HG03159 (cell line): Measurements from ENCODE around the gene HOMER1.
A peak's percentile ranks its signal among the peaks of the same experiment; 100 is the strongest.
"Not testable (repeated sequence)": the region's sequence is repeated elsewhere in the genome, so short reads cannot be mapped to it uniquely, and the experiment has no call there.

Experiments
- ATAC-seq: cut with Tn5 transposase; IDR thresholded peaks from one replicate; pipeline ENCODE4 v1.9.1; 2021; ENCODE audit warnings: mild to moderate bottlenecking, moderate library complexity; ENCODE audit not compliant: unreplicated experiment

Gene HOMER1

DNA sequence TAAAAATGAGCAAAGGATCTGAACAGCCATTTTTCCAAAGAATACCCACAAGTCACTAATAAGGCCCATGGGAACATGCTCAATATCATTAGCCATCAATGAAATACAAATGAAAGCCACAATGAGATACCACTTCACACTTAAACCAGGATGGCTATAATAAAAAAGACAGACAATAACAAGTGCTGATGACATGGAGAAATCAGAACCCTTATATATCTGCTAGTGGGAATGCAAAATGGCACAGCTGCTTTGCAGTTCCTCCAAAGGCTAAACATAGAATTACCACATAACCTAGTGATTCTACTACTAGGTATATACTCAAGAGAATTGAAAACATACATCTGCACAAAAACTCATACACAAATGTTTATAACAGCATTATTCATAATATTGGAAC, 83.7 kb downstream of the HOMER1 start:
- no peak for ATAC-seq

DNA sequence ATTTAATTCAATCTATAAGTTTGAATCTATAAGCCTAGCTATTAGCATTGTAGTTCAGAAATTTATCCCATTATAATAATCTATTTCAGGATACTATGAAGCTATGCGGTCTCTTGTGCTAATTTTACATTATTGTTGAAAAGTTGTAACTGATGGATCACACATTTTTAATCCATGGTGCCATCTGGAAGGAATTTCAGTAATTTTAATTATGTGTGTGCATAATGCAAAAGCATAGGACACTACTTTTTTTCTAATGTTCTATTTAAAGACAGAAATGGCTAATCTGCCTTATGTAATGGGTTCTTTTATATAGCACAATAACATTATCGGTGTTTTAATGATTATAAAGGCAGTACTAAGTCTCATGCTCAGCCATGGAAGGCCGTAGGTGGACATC, 90.6 kb downstream of the HOMER1 start:
- ATAC-seq = no peak

DNA sequence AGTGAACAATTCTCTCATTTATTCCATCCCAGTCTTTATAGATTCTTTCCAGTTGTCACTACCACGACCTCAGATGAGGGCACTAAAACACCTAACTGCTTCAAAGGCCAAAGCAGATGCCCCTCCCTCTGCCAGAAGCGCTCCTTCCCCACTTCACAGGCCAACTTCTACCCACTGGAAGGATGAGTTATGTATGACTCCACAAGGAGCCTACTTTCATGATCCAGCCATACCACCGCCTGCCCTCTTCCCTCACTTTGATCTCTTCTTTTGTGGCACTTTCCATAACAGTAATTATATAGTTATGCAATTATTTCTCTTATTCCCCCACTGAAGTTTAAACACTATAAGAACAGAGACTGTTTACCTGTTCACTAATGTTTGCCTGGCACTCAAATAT, 93.7 kb downstream of the HOMER1 start:
- no peak for ATAC-seq

DNA sequence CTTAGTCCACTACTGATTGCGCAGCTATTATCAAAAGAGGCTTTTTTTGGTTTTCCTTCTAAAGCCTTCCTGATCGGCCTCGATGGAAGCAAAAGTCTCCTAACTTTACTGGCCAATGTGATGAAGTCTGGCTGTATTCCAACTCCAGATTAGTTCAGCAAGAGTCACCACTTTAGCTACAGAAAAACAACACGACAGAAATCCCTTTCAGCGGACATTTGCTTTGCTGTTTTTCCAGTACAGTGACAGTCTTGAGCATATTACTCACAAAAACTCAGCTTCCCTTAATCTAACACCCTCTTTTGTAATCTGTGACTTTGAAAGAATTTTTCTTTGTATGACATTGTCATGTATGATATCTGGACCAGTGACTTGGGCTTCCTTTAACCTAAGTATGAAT, 95.7 kb downstream of the HOMER1 start:
- ATAC-seq = no peak

DNA sequence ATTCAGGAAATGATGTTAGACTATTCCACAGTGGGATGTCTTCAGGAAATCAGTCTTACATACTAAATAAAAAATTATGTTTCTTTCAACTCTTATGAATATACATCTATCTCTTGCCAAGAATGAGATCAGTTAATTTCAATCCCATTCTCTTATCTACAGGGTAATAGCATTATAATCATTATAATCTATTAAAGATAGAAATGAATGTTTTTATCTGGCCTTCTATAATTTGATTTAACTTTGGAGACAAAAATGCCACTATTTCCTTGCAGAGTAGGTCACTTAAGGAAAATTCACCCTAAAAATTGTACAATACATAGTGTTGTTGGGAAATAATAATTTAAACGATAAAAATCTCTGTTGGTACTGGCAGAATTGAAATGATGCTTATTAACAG, 96.4 kb downstream of the HOMER1 start:
- ATAC-seq = no peak

DNA sequence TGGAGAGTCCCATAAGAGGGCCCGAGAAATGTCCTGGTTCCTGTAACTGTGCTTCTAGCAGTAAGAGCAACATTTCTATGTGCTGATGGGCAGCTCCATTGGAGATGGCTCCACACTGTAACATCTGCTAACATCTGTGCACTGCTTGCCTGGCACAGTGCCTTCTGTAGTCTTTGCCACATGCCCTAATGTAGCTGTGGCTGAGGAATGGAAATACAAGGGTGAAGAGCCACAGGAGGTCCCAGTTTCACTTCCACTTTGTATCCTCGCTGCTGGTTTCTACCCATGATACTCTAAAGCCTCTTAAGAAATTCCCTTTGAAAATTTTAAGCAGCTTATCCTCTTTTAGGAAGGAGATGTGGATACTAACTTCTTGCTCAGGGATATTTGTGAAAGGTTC, 97.4 kb downstream of the HOMER1 start:
- peak; percentile 91 for ATAC-seq

DNA sequence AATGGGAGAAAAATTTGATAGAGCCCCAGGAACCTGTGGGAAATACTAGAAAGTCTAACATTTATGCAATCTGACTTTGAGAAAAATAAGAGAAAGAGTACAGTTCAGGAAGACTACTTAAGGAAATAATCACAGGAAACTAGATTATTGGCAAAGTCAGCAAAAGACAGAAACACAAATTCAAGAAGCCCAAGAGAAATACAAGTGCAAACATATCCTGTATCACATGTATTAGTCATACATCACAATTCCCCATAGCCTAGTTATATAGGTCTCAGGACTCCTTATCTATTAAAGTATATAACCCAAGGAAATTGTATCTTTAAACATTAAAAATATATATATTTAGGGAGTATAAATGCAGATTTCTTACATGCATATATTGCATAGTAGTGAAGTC, 100.8 kb downstream of the HOMER1 start:
- no peak for ATAC-seq

DNA sequence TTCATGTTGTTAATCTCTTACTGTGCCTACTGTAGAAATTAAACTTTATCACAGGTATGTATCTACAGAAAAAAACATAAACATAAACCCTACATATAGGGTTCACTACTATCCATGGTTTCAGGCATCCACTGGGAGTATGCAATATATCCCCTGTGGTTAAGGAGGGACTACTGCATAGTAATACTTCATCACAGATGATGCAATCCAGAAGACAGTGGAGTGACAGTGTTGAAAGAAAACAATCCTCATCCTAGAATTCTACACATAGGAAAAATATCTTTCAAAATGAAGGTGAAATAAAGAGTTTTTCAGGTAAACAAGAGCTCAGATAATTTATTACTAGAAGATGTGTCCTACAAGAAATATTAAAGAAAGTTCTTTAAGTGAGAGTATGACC, 105.9 kb downstream of the HOMER1 start:
- ATAC-seq = no peak

DNA sequence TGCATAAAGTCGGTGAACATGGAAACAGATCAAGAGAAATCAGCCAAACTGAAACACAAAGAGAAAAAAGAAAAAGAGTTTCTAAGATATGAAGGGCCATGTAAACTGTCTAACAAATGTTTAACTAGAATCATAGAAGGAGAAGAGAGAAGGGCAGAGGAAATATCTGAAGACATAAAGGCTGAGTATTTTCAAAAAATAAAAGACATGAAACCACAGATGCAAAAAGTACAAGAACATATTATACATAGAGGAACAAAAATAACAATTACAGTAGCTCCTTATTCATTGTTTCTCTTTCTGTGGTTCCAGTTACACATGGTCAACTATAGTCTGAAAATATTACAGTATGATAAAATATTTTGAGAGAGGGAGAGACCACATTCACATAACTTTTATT, 106.3 kb downstream of the HOMER1 start:
- no peak for ATAC-seq

DNA sequence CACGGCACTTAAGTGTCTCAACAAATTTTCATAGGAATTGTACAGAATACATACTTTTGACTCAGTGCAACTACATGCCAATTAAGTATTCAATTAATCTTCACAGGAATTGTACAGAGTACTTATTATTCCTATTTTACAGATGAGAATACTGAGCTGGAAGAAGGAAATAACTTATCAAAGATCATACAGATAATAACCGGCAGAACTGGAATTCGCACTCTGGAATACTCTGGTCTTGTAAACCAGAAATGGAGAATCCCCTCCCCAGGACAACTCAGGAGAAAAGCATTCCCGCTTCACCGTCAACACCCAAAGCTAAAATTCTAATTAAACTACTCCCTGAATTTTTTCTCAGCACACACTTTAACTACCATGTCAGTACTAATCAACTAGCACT, 112.7 kb downstream of the HOMER1 start:
- ATAC-seq = no peak

DNA sequence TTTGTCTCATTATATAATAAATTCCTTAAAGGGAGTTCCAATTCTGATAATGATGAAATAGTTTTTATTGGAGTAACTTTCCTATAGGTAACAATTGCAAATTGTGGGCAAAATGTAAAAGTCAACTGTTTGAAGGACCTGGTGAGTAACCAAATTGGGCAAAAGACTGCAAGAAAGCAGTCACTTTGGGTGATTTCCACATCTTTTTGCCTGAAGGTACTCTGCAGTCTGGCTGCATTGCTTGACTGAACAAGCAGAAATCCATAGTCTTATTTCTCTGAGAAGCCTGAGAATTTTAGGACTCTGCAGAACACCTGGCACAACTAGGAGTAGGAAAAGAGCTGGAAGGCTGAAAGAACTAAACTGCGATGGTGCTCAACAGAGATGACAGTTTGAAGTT, 114.9 kb downstream of the HOMER1 start:
- ATAC-seq = no peak

DNA sequence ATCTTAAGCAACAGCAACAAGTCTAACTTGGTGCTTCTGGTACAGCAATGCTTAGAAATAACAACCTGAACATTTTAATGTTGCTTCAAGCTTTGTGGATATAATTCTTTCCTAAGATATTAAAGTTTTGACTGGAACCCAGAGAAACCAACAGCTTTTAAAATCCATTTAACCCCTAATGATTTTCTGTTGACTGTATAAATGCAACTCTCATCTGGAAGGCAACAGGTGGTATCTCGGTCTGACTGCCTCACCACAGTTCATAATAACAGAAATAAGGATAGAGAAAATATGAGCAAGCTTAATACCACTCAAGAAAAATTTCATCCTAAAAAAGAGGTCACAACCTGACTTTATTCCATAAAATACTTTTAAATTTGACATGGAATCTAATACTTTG, 116.9 kb downstream of the HOMER1 start:
- ATAC-seq = no peak

DNA sequence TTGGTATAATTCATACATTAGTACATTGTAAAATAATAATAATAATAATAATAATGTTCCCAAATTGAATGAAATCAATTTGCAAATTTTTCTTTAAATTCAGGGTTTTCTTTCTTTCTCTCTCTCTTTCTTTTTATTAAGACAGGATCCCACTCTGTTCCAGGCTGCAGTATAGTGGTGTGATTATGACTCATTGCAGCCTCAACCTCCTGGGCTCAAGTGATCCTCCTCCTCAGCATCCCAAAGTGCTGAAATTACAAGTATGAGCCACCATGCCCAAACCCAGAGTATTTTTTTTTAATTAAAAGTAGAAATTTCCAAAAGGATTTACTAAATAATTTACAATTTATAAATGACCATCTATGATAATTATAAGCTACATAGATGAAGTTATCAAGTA, 117.7 kb downstream of the HOMER1 start:
- ATAC-seq = no peak

DNA sequence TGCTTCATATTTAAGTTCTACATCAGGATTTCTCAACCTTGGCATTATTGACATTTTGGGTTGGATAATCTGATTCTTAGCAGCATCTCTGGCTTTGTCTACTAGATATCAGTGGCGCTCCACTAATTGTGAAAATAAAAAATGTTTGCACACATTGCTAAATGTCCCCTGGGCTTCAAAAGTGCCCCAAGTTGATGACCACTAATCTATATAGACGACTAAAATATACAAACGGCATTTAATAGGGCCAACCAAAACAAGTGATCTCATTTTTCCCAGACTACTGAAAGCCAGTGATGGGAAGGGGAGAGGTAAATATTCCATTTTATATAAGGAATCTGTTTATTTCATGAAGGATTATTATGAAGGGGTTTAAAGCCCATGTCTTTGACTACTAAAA, 118.6 kb downstream of the HOMER1 start:
- no peak for ATAC-seq

DNA sequence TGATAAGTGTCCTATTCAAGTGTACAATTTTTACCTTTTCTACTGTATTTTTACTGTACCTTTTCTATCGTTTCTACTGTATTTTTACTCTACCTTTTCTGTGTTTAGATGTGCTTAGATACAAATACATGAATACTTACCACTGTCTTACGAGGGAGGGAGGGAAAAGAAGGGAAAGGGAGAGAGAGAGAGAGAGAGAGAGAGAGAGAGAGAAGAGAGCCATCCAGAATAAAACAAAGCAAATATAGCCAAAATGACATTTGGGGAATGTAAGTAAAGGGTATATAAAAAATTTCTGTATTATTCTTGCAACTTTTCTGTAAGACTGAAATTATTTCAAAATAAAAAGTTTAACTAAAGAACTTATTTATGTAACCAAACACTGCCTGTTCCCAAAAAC, 121.2 kb downstream of the HOMER1 start:
- no peak for ATAC-seq

DNA sequence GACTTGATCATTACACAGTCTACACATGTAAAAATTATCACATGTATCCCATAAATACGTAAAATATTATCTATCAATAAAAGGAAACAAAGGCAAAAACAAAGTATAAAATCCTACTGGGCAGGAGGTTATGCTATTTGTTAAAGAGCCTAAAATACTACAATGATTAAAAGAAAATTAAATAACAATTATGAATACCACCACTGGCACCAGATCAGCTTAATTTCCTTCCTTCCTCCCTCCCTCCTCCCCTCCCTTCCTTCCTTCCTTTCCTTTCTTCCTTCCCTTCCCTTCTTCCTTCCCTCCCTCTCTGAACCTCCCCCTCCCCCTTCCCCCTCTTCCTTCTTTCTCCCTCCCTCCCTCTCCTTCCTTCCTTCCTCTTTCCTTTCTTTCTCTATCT, 127.3 kb downstream of the HOMER1 start:
- ATAC-seq = no peak

DNA sequence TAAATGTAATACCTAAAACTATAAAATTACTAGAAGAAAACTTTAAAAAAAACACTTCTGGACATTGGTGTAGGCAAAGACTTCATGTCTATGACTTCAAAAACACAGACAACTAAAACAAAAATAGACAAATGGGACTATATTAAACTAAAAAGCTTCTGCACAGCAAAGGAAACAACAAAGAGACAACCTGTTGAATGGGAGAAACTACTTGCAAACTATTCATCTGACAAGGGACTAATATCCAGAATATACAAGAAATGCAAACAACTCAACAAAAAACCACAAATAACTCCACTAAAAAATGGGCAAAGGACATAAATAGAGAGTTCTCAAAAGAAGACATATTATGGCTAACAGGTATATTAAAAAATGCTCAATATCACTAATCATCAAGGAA, 128.8 kb downstream of the HOMER1 start:
- ATAC-seq = not testable (repeated sequence)

DNA sequence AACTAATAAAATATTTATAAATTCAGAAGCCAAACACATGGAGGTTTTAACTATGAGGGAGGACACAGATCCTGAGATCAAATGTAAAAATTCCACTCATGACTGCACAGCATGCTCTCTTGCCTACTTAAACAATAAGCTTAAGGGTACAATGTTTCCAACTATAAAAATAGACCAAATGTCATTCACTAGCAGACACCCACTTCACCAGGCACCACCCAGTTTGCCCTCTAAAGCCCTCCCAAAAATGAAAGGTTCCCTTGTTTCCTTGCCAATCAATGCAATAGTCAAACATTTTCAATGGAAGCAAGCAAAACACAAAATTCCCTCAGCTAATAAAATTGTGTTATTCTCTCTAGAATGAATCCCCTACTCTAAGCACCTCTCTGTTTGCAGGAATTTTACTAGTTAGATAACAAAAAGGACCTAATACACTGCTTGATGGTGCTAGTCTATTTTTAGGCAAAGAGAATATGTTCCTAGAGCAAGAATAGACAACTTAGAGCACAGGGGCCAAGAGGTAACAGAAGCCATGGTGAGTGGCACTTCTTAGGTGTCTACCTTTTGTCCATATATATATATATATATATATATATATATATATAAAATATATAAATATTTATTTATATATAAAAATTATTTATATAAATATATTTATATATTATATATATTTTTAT, 135.3 kb downstream of the HOMER1 start:
- no peak for ATAC-seq

DNA sequence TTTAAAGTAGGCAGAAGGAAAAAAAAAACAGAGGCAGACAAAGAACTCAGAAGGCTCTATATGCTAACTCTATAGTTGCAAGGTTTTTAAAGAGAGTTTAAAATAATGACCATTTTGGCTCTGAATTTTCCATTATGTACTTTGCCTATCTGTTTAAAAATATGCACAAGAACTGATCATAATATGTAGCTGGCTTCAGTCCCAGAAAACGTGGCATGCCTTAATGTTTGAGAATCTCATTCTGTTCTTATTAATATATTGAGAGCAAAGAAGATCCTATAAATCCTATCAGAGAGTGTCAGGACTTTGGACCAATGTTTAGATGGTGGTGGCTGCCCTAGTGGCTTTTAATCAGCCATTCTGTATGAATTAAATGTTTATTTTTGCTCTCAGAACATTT, 156.5 kb downstream of the HOMER1 start:
- no peak for ATAC-seq

DNA sequence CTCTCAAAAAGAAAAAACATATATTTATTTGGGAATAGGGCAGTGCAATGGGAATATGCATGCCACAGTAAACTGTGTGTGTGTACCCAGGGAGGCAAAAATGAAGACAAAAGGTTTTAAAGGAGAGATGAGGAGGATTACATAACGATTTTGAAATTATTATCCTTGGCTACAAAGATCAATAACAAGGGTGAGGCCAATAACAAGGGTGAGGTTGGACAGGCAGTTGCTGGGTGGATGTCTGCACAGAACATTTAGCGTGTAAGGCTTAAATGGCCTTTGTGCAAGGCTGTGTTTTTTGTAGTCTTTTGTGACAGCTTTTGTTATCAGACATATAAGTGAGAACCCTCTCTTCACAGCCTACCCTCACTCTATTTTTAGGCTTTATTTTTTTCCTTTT, 164.1 kb downstream of the HOMER1 start:
- no peak for ATAC-seq

DNA sequence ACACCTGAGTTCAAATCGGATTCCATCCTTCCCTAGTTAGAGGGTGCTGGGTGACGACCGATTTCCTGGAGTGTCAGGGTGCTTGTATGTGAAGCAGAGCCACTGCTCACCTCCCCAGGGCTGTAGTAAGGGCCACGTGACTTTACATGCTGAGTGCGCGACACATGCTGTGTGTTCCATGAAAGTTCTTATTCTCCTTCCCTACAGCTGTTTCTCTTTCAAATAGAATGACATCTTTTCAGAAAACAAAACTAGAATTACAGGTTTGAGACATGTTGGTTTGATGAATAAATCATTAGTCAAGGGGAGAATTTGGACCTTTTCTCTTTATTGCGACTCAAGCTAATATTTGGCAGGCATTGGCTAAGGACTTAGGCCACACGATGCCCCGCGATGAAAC, 164.9 kb downstream of the HOMER1 start:
- no peak for ATAC-seq

DNA sequence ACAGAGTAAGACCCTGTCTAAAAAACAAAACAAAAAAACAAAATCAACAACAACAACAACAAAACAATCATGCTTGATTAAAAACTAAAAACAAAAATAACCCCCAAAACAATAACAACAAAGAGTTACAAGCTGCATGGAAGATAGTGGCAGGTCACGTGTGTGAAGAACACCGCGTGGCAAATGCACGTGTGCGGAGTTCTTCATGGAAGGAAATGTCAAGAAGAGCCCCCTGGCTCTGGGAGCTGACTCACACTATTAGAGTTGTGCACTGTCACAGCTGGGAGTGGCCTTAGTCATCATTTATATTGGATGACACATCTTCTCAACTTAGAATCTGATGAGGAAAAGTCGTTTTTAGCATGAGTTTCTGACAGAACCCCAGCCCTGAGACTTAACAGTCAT, 167.5 kb downstream of the HOMER1 start:
- no peak for ATAC-seq

DNA sequence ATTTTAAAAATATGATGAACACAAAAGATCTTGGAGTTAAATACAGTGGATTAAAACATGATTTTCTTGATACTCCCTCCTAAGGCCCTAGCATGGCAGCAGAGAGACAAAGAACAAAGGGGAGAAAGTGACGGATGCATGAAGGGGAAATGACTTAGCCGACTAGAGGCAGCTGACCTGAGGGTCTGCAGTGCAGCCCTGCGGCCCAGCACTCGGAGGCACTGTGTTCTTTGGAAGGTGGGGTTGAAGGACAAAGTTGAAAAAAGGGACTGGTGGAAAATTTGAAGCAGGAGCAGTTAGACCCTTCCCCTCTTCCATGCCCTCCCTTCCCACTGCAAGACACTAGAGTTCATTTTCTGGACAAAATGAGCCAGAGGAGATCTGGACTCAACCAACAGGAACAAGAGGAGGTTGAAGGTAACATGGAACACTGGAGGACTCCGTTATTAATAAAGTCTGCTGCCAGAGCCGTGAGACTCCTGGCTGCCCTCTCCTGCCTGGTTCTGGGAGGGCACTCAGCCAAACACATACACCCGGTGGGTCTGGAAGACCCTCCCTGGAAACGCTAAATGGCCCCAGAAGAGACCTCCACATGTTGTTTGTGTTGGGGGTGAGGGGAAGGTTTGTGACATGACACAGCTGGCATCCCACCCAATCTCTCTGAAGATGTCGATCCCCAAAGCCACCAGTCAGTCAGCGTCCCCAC, 179.9 kb downstream of the HOMER1 start:
- ATAC-seq = no peak
